AG08395 (cell line): ENCODE measurements around the gene ABHD14A.
A peak's percentile ranks its signal among the peaks of the same experiment; 100 is the strongest.

Experiments
- DNase-seq: peaks from one replicate; pipeline ENCODE4 v3.0.0; 2012; ENCODE audit warnings: mixed read lengths, low spot score

Gene ABHD14A

DNA sequence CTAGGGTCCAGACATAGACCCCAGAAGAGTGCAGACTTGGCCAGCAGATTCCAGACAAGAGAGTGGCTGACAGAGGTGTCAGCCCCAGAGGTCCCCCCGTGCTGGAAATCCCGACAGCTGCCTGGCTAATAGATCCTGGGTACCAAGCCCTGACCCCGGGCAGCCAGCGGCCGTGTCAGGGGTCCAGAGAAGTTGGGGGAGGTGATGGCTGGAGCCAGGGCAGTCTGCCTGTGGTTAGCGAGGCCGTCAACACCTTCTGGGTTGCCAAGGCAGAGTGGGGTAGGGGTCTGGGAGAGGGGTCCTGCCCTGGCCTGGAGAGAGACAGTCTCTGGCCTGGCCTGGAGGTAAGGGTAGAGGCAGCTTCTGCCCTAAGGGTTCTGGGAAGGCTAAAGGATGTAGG is 45.9 kb downstream of the ABHD14A start:
- DNase-seq: no peak

DNA sequence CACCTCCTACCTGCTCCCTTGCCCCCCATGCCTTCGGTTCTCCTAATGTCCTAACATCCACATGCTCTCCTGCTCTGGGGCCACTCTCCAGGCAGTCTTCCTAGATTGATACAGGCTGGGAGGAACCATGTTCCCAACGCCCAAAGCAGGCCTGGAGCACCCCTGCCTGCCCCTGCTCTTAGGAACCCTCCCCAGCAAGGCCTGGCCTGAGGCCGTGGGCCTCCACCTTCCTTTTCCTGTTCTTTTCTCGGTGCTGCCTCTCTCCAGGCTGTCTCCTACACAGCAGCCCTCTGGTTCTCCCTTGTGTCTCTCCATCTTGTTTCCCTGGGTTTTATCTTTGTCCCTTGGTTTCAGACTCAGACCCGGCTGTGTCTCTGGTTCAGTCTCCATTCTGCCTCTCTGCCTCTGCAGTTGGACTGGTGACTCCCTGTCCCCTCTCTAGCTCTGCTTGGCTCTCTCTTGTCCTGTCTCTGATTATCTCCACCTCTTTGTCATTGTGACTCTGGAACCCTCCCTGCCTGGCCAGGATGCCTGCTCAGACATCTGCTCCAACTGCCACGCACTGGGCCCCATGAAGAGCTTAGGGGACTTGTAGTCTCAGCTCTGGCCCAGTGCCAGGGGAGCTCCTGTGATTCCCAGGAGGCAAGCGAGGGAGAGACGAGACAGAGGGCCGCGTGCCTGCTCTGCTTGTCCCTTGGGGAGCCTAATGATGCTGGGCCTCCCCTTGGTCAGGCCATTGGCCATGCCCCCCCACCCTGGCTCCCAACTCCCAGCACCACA is 46.8 kb downstream of the ABHD14A start:
- no peak for DNase-seq

DNA sequence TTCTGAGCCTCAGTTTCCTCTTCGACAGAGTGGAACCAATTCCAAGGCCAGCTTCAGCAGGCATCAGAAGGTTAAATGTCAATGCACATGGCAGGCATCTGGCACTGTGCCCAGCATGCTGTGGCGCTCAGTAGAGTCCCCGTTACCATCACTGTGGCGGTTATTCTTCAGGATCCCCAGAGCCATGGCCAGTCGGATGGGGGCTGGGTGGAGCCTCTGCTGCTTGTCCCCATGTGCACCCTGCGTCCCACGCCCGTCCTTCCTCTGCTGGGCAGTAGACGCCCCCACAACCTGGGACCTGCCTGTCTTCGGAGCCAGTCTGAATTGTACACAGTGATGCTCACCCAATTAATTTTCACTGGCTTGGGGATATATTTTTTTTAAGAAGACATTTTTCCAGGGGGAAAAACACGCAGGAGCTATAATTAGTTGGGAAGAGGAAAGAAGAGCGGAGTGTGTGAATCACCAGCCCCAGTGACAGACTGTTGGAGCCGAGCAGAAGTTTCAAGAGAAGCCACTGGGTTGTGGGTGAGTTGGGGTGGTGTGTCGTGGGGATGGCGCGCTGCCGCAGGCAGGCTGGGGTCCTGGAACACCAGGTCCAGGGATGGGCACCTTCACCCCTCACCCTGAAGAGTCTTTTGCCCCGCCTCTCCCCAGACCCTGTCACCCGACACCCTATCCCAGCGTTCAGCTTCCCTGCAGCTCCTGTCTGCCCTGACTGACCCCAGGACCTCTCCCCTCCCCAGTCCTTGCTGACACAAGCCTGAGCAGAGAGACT is 47.6 kb downstream of the ABHD14A start:
- peak; percentile 72 for DNase-seq

DNA sequence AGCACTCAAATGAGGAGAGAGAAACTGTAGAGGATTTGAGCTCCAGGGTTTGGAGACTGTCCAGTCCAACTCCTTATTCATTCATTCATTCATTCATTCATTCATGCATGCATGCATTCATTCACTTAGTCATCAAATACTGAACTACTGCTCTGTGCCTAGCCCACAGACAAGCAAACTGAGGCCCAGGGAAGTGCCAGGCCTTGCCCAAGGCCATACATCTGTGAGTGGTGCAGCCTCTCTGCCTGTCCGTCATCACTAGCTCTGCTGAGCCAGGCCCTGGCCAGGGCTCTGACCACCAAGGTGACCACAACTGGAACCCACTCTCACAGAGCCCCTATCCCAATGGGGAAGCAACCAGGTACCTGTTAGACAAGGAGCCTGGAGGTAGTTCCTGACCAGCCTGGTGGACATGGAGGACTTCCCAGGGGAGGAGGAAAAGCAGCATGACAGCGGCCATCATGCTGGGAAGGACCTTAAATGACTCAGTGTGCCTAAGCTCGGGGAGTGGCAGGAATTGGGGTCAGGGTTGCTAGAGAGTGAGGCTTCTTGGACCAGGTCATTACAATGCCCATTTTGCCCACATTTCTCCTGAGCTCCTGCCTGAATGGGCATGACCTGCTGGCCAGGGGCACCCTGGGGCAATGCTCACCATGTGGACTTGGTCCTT is 48.4 kb downstream of the ABHD14A start:
- no peak for DNase-seq

DNA sequence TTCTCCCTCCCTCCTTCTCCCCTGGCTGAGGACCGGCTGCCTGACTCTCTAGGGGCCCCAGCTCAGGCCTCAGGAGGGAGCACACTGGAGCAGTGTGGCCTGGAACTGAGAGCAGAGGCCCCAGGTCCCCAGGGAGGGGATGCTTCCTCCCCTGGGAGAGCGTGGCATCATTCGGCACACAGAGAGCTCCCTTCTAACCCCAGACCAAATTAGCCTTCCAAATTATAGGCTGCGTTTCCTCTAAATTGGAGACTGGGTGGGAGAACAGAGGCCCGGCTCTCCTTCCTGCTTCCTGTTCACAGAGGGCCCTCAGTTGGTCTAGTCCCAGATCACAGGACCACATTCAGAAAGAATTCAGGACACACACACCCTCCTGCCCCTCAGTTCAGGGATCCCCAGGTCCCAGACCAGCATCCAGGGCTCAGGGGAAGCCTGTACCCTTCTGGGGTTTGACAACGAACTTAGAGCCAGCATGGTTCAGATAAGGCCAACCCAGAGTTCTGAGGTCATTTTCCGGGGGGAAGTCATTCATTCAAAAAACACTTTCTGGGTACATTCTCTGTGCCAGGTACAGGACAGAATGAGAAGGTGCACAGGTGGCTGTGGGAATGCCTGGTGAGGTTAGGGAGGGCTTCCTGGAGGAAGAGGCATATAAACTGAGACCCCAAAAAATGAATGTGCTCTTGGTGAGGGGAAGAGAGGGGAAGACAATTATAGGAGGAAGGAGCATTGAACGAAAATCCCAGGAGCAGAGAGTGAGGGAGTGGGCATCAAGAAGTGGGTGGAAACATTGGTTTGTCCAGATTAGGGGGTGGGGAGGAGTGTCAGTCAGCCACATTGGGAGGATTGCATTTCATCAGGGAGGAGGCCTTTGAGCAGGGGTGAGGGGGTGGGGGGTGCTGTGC is 49.2 kb downstream of the ABHD14A start:
- DNase-seq: no peak

DNA sequence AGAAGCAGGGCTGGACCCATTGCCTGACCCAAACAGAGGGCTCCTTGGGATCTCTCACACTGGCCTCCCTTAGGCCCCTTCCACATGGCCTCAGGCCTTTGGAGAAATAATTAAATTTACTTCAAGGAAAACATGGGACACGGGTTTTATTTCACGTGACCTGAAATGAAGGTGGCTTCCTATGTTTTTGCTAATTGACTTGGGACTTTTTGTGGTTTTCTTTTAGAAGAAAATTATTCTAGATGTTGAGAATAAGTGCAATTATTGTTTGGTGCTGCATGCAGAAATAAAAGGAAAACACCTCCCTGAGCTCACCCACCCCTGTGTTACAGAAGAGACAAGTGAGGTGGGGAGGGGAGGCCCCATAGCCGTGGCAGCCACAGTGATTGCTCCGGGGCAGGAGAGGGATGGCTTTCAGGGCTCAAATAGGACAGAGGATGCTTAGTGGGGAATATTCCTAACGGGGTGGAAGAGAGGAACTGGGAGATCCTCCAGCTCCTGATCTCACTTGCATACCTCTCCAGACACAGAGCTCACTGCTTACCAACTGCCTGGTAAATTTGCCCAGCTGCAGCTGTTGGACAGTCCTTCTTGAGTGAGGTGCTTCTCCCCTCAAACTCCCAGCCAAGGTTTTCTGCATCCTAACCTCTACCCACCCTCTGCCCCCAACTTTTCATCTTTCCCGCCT is 50.0 kb downstream of the ABHD14A start:
- DNase-seq: no peak

DNA sequence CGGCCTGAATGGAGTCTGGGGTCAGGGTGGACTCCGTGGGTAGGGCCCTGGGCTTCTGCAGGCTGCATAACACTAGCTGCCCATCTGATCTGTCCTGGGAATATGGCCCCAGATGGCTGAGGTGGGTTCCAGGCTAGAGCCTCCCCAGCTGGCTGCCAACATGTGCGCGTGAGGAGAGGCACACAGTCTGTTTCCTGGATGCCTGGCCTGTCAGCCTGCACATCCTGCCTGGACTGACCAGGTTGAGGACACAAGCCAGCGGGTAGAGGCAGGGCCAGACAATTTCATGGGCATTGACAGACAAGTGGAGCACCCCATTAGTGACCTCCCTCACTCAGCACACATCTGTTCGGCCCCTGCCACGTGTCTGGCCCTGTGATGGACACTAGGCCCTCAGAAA is 50.6 kb downstream of the ABHD14A start:
- DNase-seq: no peak

DNA sequence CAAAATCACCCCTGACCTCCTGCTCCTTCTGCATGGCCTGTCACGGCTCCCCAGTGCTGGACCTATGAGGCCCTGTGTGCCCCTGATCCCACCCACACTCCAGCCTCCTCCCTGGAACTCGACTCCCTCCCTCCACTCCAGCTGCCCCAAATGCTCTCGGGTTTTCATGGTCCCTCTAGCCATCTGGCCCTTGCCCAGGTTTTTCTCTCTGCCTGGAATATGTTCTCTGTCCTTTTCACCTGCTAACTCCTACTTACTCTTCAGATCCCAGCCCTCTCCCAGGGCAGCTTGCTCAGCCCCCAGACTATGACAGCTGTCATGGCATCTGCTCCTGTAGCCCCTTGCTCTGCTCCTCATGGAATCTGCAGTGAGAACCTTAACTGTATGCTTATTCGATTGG is 51.2 kb downstream of the ABHD14A start:
- no peak for DNase-seq

DNA sequence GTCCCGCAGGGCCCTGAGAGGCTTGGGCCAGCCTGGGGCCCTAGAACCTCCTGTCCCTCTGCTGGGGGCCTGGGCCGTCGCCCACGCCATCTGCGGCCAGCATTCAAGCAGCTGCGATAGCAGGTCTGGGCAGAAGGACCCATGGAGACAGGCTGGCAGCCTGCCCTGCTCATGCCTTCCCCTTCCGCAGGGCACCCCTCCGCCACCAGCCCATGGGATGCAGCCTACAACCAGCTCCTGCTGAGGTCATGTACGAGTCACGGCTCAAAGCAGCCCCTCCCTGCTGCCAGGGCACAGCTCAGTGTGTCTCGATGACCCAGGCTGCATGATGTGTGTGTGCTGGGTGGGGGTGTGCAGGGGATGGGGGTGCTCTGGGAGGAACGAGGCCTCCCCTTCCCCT is 53.7 kb downstream of the ABHD14A start:
- peak; percentile 44 for DNase-seq

DNA sequence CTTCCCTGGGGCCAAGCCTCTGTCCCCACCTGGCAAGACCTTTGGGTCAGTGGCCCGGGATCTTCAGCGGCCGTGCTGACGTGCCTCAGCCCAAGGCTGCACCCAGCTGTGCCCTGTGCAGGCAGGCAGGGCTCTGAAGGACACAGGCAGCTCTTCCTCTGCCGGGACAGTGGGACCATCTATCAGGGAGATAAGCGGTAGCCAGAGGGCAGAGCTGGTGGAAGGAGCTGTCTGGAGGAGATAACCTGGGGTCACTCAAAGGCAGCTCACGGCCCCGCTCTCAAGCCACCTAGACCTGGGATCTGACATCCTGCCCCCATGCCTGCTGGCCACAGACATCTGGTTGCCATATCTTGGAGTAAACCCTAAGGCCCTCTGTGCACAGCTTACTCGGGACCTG is 54.2 kb downstream of the ABHD14A start:
- no peak for DNase-seq

DNA sequence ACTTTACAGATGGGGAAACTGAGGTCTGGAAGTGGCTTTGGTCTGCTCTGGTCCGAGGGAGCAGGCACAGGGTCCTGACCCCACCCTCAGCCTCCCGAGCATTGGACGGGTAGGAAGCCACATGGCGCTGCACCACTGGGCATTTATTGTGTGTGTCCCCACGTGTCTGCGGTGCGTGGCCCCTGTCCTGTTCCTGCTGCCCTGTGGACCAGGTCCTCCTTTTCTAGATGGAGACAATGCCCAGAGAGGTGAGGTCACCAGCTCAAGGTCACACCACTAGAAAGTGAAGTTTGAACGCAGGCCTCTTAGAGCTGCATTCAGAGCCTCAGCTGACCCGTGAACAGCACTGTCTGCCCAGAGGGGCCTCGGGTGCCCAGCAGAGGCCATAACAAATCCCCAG is 54.7 kb downstream of the ABHD14A start:
- no peak for DNase-seq
